Nephron progenitor cell (in vitro differentiated cells): Measurements from ENCODE around the gene BRD4.

ENCODE experiments used
- DNase-seq: peaks from one replicate; pipeline ENCODE4 v3.0.0; 2021
- H3K27ac Mint-ChIP-seq: 2 replicates; pipeline ENCODE4 v1.8.0; 2021; ENCODE audit warnings: mild to moderate bottlenecking, moderate library complexity, mixed read lengths
- H3K27me3 Mint-ChIP-seq: 2 replicates; pipeline ENCODE4 v1.8.0; 2021; ENCODE audit warnings: mild to moderate bottlenecking, low read depth, mixed read lengths; ENCODE audit not compliant: poor library complexity
- H3K36me3 Mint-ChIP-seq: 2 replicates; pipeline ENCODE4 v1.8.0; 2021; ENCODE audit warnings: low read depth, mixed read lengths
- H3K4me1 Mint-ChIP-seq: 2 replicates; pipeline ENCODE4 v1.8.0; 2021; ENCODE audit warnings: mixed read lengths
- H3K4me3 Mint-ChIP-seq: 2 replicates; pipeline ENCODE4 v1.8.0; 2021; ENCODE audit warnings: mild to moderate bottlenecking, moderate library complexity, mixed read lengths
- H3K9me3 Mint-ChIP-seq: 2 replicates; pipeline ENCODE4 v1.8.0; 2021; ENCODE audit warnings: mild to moderate bottlenecking, moderate library complexity, mixed read lengths
- TF ChIP-seq, protein P1 (sequence below): fragments of 200-600 bp; sonication (generic); IDR thresholded peaks from 2 replicates; pipeline ENCODE4 v1.5.0; 2021; ENCODE audit warnings: antibody characterized with exemption

BRD4 gene

DNA sequence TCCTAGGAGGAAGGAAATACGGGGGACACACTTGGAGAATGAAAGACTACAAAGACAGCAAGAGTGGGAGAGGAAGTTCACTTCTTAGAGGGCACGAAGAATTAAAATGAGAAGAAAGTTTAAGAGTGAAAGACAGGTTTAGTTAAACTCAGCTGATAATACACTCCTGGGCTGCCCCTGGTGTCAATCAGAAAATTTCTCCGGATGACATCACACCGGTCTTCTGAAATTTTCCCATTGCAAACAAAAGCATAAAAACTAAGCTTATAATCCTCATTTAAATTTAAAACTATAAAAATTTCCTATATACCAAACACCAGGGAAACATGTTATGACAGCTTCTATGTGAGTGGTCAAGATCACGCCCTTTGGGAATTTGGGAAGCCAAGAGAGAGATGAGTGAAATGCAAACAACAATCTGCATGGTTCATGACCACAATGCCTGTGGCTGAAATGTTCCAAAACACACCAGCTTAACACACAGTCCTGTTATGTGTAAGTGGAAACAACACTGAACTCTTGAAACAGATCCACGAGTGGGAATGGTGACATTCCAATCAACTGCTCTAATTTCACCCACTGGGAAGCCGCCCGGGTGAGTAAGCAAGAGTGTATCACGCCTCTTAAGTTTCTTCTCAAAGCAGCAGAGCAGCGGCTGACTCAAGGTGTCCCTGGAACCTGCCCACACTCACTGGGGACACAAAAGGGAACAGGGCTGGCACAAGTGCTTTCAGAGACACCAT is 49.0 kb downstream of the BRD4 start:
- Mint-ChIP-seq H3K36me3 (no peaks in the 10 kb centered on the region), H3K4me1 (peaks cover 88% of the 10 kb centered on the region), H3K27ac (peak overlapping the region; percentile 94), H3K9me3 (no peaks in the 10 kb centered on the region), H3K4me3 (no peak overlapping the region), H3K27me3 (peaks cover 2% of the 10 kb centered on the region)
- DNase-seq, result no peak
- TF ChIP-seq, protein P1, sequence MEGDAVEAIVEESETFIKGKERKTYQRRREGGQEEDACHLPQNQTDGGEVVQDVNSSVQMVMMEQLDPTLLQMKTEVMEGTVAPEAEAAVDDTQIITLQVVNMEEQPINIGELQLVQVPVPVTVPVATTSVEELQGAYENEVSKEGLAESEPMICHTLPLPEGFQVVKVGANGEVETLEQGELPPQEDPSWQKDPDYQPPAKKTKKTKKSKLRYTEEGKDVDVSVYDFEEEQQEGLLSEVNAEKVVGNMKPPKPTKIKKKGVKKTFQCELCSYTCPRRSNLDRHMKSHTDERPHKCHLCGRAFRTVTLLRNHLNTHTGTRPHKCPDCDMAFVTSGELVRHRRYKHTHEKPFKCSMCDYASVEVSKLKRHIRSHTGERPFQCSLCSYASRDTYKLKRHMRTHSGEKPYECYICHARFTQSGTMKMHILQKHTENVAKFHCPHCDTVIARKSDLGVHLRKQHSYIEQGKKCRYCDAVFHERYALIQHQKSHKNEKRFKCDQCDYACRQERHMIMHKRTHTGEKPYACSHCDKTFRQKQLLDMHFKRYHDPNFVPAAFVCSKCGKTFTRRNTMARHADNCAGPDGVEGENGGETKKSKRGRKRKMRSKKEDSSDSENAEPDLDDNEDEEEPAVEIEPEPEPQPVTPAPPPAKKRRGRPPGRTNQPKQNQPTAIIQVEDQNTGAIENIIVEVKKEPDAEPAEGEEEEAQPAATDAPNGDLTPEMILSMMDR, result no peak

DNA sequence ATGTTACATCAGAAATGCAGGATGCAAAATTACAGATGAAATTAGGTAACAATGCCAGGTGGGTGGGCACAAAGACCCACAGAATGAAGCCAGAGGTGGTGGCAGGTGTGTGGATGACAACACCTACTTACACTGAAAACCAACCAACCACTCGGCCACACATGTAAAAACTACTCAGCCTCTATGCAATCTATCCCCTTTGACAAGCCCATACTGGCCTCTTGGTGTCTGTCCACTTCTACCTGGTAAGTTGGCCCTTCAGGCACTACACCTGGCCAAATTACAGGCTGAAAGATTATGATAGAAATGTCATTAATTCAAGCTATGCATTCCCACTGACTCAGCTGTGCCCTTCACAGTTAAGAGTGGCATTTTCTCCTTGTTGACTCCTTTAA is 50.0 kb downstream of the BRD4 start:
- peaks cover 82% of the 10 kb centered on the region for H3K4me1 Mint-ChIP-seq
- H3K27ac Mint-ChIP-seq, result peak overlapping the region; percentile 70
- H3K9me3 Mint-ChIP-seq, result no peaks in the 10 kb centered on the region
- H3K36me3 Mint-ChIP-seq, result no peaks in the 10 kb centered on the region
- H3K4me3 Mint-ChIP-seq, result no peak overlapping the region
- DNase-seq, result no peak
- TF ChIP-seq, protein P1, result no peak
- H3K27me3 Mint-ChIP-seq, result peaks cover 2% of the 10 kb centered on the region

DNA sequence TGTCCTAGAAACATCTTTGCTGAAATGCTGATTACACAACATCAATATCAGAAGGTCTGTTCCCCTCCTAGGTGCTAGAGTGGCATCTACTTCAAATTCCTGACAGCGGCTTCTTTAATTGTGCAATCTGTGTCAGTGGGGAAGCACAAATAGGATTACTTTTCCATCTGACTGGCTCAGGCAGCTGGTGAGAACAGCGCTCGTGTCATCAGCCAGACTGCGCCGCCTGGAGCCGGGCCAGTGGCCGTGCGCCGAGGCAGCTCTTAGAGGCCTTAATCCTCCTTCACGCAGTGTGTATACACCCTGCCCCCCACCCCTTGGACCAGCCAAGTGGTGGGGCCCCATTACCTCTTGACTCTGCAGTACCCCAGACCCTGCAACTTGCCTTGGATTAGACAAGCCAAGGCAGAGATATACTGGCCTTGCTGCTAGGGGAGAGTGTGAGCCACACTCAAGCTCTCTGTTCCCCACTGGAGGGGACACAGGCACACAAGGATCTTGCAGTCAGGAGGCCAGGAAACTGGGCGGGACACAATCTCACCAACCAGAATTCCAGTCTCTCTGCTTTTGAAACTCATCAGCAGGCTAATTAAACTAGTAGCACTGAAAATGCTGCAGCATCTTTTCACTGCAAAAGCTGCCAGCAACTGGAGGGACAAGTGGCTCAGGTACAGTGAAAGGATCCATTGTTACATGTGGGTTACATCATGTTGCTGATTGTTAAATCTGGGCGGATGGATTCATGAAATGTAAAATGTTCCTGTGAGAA is 51.2 kb downstream of the BRD4 start:
- peaks cover 2% of the 10 kb centered on the region for H3K27me3 Mint-ChIP-seq
- no peak overlapping the region for H3K4me3 Mint-ChIP-seq
- peaks cover 88% of the 10 kb centered on the region for H3K4me1 Mint-ChIP-seq
- H3K9me3 Mint-ChIP-seq, result no peaks in the 10 kb centered on the region
- peak overlapping the region; percentile 97 for H3K27ac Mint-ChIP-seq
- DNase-seq, result no peak
- TF ChIP-seq, protein P1, result no peak
- no peaks in the 10 kb centered on the region for H3K36me3 Mint-ChIP-seq

DNA sequence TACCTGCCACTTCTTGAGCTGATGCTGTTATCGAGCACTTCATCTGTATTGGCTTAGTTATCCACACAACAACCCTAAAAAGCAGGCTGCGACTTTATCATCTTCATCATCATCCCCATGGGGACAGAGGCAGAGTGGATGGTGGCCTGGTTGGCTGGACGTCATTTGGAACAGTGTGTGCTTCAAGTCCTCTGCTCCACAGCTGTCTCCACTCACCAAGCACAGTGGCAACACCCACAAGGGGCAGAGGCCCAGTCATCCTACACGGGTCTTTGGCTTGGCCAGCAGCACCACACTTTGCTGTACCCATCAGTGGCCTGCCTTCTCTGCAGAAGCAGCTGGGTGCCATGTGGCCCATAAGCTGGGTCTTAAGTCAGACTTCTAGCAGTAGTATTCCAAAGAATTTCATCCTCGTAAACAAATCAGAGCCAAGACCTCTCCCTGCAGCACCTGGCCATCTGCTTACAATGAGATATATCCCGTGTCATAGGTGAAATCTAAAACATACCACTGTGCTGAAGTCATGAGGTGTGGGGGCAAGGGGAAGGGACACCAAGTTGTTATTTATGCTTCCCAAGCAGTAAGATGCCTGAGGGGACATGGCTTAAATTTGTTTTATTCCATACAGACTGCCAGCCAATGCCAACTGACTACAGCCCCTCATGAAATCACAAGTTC is 52.2 kb downstream of the BRD4 start:
- Mint-ChIP-seq H3K4me1 (peaks cover 87% of the 10 kb centered on the region), H3K36me3 (no peaks in the 10 kb centered on the region), H3K4me3 (no peak overlapping the region), H3K27me3 (peaks cover 2% of the 10 kb centered on the region), H3K9me3 (no peaks in the 10 kb centered on the region), H3K27ac (peak overlapping the region; percentile 98)
- TF ChIP-seq, protein P1, result no peak
- DNase-seq, result no peak

DNA sequence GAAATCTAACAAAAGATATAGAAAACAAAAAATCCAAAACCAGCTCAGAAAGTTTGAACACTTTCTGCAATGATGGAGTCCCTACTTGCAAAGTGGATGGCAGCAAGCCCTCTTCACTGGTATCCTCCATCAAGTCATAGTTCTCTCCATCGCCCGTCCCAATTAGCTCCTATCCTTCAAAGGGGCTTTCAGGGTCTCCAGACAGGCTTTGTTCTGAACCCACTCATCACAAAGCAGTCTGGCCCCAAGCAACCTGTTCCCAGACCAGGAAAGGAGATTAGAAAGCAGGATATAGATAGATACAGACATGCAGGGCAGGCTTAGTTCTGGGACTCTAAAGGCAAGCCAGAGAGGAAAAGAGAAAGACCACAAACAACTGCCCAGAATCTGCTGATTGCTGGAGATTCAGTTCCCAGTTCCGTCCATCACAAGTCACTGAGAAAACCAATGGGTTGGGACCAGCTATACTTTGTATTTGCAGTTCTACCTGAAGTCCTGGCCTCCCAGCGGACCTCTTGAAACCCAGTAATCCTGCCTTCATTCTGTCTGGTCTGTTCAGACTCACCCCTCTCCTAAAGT is 52.9 kb downstream of the BRD4 start:
- Mint-ChIP-seq H3K27me3 (peaks cover 2% of the 10 kb centered on the region), H3K27ac (peak overlapping the region; percentile 98), H3K4me3 (no peak overlapping the region), H3K4me1 (peaks cover 80% of the 10 kb centered on the region), H3K36me3 (no peaks in the 10 kb centered on the region), H3K9me3 (no peaks in the 10 kb centered on the region)
- TF ChIP-seq, protein P1, result no peak
- DNase-seq, result no peak
